ENCODE results near the gene ACSM5.
"Not testable (repeated sequence)": the region's sequence is repeated elsewhere in the genome, so short reads cannot be mapped to it uniquely, and the experiment has no call there.

Gene ACSM5

DNA sequence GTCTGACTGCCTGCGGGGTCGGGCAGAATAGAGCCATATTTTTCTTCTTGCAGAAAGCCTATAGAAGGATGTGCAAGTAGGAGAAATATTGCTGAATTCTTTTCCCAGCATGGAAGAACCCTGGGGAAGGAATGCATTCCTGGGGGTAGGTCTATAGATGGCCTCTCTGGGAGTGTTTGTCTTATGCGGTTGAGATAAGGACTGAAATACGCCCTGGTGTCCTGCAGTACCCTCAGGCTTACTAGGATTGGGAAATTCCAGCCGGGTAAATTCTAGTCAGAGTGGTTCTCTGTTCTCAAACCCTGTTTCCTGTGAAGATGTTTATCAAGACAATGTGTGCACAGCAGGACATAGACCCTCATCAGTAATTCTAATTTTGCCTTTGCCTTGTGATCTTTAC, 44.3 kb downstream of the ACSM5 start:
- not testable (repeated sequence) for DNase-seq

DNA sequence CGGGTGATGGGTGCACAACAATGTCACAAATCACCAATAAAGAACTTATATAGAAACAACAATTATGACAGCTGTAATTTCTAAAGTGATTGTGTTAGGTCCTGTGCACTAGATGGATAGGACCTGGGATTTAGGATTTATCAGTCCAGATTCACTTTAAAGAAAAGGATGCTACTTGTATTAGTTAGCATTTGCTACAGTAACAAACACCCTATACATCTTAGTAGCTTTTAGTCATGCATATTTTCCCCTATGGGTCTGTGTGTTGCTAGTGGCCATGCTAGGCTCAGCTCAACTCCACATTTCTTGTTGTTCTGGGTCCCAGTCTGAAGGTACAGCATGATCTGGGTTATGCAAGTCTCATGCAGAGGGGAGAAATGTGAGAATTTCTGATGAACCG, 49.9 kb downstream of the ACSM5 start:
- not testable (repeated sequence) for DNase-seq

DNA sequence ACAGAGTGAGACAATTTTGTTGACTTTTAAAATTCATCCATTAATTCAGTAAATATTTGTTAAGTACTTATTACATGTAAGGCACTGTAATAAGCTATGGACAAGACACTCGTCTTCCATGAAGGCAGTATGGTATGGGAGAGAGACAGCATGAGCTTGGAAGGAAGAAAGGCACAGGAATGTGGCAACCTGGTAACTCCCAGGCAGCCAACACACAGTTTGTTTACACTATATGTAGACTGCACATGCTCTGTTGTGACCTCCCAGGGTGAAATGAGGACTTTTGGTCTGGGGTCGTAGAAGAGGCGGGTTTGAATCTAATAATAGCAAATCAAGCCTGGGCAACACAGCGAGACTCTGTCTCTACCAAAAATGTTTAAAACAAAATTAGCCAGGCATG, 51.0 kb downstream of the ACSM5 start:
- not testable (repeated sequence) for DNase-seq

DNA sequence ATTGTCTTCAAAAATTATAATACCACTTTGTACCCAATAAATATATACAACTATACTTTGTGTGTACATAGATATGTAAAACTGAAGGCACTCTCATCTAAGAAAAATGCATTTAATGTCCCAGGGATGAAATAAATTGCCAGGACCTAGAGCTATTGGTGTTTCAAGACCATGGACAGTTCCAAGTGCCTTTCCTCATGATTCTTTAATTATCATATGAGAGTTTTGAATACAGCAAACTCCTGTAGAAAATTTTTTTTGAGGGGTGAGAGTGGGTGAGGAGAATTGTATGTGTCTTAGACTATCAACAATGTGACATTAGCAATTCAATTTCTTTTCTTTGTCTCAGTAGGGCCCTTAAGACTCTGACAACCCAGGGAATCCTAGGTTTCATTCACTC, 59.6 kb downstream of the ACSM5 start:
- DNase-seq, result not testable (repeated sequence)

DNA sequence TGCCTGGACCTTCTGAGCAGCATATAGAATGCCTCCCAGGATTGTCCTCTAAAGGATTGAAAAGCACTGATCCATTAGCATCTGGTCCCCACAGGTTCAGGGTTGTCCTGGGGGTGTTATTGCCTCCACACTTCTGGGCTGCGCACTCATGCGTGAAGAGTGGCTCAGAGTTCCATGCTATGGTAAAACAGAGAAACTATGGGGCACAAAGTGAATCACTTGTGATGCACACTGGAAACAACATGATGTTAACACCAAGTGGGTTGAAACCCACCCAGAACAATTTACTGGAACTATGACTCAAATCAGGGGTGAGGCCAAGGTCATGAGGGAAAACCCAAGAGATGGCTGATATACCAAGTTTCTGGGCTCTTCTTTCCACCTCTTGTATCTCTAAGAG, 60.6 kb downstream of the ACSM5 start:
- not testable (repeated sequence) for DNase-seq

DNA sequence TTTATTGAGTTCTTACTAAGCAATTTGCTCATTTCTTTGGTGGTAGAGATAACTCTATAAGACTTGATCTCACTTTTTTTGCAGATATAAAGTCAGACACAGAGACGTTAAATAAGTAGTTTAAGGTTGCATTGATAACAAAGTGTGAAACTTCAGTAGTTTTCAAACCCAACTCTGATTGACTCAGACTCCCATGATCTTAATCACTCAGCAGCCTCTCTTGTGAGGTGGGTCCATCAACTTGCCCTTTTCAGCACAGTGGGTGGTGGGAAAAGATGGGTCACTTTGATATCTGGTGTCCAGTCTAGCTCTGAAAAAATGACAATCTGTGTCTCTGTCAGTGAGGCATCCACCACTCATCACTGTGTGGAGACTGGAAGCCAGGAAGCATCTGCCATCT, 61.4 kb downstream of the ACSM5 start:
- DNase-seq, result not testable (repeated sequence)

DNA sequence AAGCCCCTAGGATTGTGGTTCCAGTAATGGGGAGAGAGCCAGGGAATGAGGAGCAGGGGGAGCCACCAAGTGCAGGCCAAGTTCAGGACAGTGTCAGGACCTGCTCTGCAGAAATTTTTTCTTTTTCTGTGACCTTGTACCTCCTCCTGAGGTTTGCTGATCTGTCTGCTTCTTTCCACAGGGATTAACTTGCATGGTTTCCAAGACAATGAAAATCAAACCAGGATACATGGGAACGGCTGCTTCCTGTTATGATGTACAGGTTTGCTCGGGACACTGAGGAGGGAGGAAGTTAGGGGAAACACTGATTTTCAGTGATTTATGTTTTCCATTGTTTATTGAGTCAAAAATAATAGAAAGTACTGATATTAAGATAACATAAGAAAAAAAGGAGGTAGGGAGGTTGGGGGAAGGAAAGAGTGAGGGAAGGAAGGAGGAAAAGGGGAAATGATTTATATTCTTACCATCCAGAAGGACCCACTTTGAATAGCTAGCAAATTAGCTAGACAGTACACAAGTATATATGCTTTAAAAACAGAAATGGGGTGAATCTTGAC, 67.9 kb downstream of the ACSM5 start:
- not testable (repeated sequence) for DNase-seq

DNA sequence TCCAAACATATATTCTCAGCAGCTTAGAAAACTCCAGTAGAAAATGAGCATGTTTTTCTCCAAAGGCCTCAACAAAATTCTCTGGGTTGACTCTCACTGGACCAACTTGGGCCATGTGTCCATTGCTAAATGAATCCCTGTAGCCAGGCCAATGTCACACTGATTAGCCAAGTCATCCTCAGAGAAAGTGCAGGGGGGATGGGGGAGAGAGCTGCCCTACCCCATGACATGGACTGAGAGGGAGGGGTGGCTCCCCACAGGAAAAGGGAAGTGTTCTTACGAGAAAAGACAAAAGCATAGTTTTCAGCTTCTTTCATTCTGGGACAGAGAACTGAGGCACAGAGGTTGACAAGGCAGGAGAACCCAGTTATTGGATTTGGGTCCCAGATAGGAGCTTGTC, 74.7 kb downstream of the ACSM5 start:
- not testable (repeated sequence) for DNase-seq

DNA sequence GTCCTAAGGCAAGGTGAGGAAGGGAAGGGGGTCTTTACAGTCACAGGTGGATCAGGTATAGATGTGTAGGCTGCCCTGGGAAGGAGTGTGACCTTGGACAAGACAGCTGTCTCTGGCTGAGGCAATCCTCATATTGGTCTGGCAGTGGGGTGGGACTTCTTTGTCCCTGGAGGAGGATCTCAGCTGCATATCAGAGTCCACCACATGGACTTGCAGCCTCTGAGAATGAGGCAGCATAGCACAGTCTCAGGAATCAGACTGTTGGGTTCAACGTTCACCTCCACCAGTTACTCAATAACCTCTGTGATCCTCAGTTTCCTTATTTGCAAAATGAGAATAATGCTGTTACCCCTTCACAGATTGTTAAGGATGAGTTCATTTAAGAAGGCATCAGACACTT, 75.4 kb downstream of the ACSM5 start:
- DNase-seq, result no peak

DNA sequence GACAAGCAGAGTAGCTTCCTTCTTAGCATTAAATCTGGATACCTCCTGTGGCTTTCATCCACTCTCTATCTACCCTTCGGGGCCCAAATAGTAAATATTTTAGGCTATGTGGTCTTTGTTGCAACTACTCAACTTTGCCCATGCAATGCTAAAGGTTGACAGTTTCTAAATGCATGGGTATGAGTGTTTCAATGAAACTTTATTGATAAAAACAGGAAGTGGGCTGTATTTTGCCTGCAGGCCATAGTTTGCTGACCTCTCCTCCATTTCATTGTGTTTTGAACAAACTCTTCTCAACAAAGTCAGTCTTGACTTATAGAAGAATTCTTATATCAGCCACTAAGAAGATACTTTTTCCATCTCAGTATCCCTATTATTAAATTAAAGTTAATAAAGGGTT, 76.1 kb downstream of the ACSM5 start:
- no peak for DNase-seq

Measured in DMS79 (cell line).